Vagina (tissue), 2 donors: ENCODE data around the gene PHLPP1. TPM values are rescaled to one million over a fixed set of nuclear protein-coding genes. Genes with fewer than 3 reads are reported as not detected.

Experiments
- DNase-seq, 2 donors: peaks; one replicate each; pipeline ENCODE4 v3.0.0-alpha.2; 2017; ENCODE audit errors: extremely low spot score in 2 of 2
- H3K27ac ChIP-seq: fragments of 200-600 bp; sonication (generic); one replicate; pipeline ENCODE4 v1.5.1; 2019
- H3K27me3 ChIP-seq: fragments of 200-600 bp; sonication (generic); one replicate; pipeline ENCODE4 v1.5.1; 2019
- H3K36me3 ChIP-seq, 2 donors: fragments of 200-600 bp; sonication (generic); one replicate each; pipeline ENCODE4 v1.5.1; 2017 to 2019
- H3K4me1 ChIP-seq: fragments of 200-600 bp; sonication (generic); one replicate; pipeline ENCODE4 v1.5.1; 2019
- H3K4me3 ChIP-seq, 2 donors: fragments of 200-600 bp; sonication (generic); 1 replicate in 1 of 2; 2 replicates in 1 of 2; pipeline ENCODE4 v1.5.1; 2016 to 2019
- H3K9me3 ChIP-seq: fragments of 200-600 bp; sonication (generic); one replicate; pipeline ENCODE4 v1.5.1; 2019
- POLR2A ChIP-seq, 2 donors: fragments of 450-650 bp; IDR thresholded peaks; one replicate each; pipeline ENCODE4 v1.6.1; 2017; ENCODE audit warnings: antibody characterized with exemption in 2 of 2, mild to moderate bottlenecking in 2 of 2, moderate library complexity in 2 of 2
- POLR2AphosphoS5 ChIP-seq, 2 donors: sonication (generic); formaldehyde crosslinking; IDR thresholded peaks; one replicate each; pipeline ENCODE4 v1.9.0; 2017; ENCODE audit warnings: antibody characterized with exemption in 2 of 2, mild to moderate bottlenecking in 2 of 2, low read depth in 1 of 2; ENCODE audit not compliant: insufficient read depth in 1 of 2
- intact Hi-C: fragments of 100-400 bp; cut with DNase I; formaldehyde crosslinking; loops from one replicate; pipeline ENCODE4 v1.15.1; 2023
- total RNA-seq: library from RNA; depleted of rRNA; stranded (reverse); fragments of >200 nt; gene quantifications from one replicate; pipeline ENCODE4 v1.2.3, GENCODE V29; 2016
- TF ChIP-seq, protein P1 (sequence below), 3 experiments: fragments of 450-650 bp in 2 of 3; fragments of 200-600 bp in 1 of 3; sonication (generic) in 1 of 3; IDR thresholded peaks; one replicate each; pipeline ENCODE4 v1.5.1; 2017 to 2019; ENCODE audit warnings: antibody characterized with exemption in 3 of 3, mild to moderate bottlenecking in 2 of 3, moderate library complexity in 2 of 3

Gene PHLPP1
- total RNA-seq, 1 donor from 2014 or later, result 20.6 TPM

- intact Hi-C loops, result no loop called here
- H3K4me1 ChIP-seq, result peaks cover 8% of the 10 kb centered on the region
- TF ChIP-seq POLR2A (IDR thresholded peaks at IDR 0.05), result no peak
- TF ChIP-seq, protein P1, sequence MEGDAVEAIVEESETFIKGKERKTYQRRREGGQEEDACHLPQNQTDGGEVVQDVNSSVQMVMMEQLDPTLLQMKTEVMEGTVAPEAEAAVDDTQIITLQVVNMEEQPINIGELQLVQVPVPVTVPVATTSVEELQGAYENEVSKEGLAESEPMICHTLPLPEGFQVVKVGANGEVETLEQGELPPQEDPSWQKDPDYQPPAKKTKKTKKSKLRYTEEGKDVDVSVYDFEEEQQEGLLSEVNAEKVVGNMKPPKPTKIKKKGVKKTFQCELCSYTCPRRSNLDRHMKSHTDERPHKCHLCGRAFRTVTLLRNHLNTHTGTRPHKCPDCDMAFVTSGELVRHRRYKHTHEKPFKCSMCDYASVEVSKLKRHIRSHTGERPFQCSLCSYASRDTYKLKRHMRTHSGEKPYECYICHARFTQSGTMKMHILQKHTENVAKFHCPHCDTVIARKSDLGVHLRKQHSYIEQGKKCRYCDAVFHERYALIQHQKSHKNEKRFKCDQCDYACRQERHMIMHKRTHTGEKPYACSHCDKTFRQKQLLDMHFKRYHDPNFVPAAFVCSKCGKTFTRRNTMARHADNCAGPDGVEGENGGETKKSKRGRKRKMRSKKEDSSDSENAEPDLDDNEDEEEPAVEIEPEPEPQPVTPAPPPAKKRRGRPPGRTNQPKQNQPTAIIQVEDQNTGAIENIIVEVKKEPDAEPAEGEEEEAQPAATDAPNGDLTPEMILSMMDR (IDR thresholded peaks at IDR 0.05), result no peak
- TF ChIP-seq POLR2AphosphoS5 (IDR thresholded peaks at IDR 0.05; ENCODE audit: insufficient read depth in 1 of 2, low read depth in 1 of 2), result no peak
- H3K36me3 ChIP-seq, result no peaks in the 10 kb centered on the region
- H3K9me3 ChIP-seq, result no peaks in the 10 kb centered on the region
- H3K4me3 ChIP-seq, result peak overlapping the region in 1 of 2 donors; percentile 12
- no peaks in the 10 kb centered on the region for H3K27me3 ChIP-seq
- no peak for DNase-seq
- no peak overlapping the region for H3K27ac ChIP-seq
Measured at GRCh38 chr18:62987859-62988258, 272.5 kb downstream of the PHLPP1 start.

DNA sequence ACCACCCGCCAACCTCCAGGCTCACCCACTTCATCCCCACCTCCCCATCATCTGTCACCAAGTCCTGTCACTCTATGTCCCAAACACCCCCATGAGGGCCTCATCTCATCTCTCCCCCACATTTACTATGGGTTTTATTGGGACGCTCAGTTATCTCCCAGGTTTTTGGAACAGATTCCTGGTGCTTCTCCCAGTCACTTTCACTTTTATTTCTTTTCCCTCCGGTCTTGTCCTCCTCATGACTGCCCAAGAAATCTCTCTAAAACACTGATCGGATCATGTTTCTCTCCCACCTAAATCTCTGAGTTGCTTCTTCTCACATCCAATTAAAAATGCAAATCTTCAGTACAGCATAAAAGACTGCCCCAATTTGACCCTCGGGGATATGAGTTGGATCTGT lies 273.1 kb downstream of the PHLPP1 start:
- Histone ChIP-seq H3K4me1 (peaks cover 8% of the 10 kb centered on the region), H3K9me3 (no peaks in the 10 kb centered on the region), H3K36me3 (no peaks in the 10 kb centered on the region), H3K4me3 (peak overlapping the region in 1 of 2 donors; percentile 12), H3K27ac (no peak overlapping the region), H3K27me3 (no peaks in the 10 kb centered on the region)
- intact Hi-C loops, result no loop called here
- no peak for DNase-seq
- TF ChIP-seq POLR2A (IDR thresholded peaks at IDR 0.05) (no peak), POLR2AphosphoS5 (IDR thresholded peaks at IDR 0.05; ENCODE audit: insufficient read depth in 1 of 2, low read depth in 1 of 2) (no peak)
- TF ChIP-seq, protein P1 (IDR thresholded peaks at IDR 0.05), result no peak

- intact Hi-C loops, result no loop called here
- no peak for DNase-seq
- Histone ChIP-seq H3K4me1 (peaks cover 8% of the 10 kb centered on the region), H3K9me3 (no peaks in the 10 kb centered on the region), H3K27ac (no peak overlapping the region), H3K4me3 (no peak overlapping the region), H3K36me3 (no peaks in the 10 kb centered on the region), H3K27me3 (no peaks in the 10 kb centered on the region)
- TF ChIP-seq POLR2A (IDR thresholded peaks at IDR 0.05), result no peak
- TF ChIP-seq, protein P1 (IDR thresholded peaks at IDR 0.05), result no peak
- no peak for TF ChIP-seq POLR2AphosphoS5 (IDR thresholded peaks at IDR 0.05; ENCODE audit: insufficient read depth in 1 of 2, low read depth in 1 of 2)
Measured at GRCh38 chr18:62989195-62989594, 273.9 kb downstream of the PHLPP1 start.

GRCh38 chr18:62990653-62991052 lies 275.3 kb downstream of the PHLPP1 start:
- TF ChIP-seq POLR2A (IDR thresholded peaks at IDR 0.05) (no peak), POLR2AphosphoS5 (IDR thresholded peaks at IDR 0.05; ENCODE audit: insufficient read depth in 1 of 2, low read depth in 1 of 2) (no peak)
- TF ChIP-seq, protein P1 (IDR thresholded peaks at IDR 0.05), result no peak
- Histone ChIP-seq H3K27ac (no peak overlapping the region), H3K27me3 (no peaks in the 10 kb centered on the region), H3K9me3 (no peaks in the 10 kb centered on the region), H3K4me3 (no peak overlapping the region), H3K36me3 (no peaks in the 10 kb centered on the region), H3K4me1 (peaks cover 8% of the 10 kb centered on the region)
- intact Hi-C loops, result no loop called here
- no peak for DNase-seq

- Histone ChIP-seq H3K4me3 (no peak overlapping the region), H3K36me3 (no peaks in the 10 kb centered on the region), H3K27me3 (no peaks in the 10 kb centered on the region), H3K9me3 (no peaks in the 10 kb centered on the region), H3K4me1 (peaks cover 8% of the 10 kb centered on the region), H3K27ac (no peak overlapping the region)
- intact Hi-C loops, result no loop called here
- TF ChIP-seq POLR2AphosphoS5 (IDR thresholded peaks at IDR 0.05; ENCODE audit: insufficient read depth in 1 of 2, low read depth in 1 of 2), result no peak
- no peak for TF ChIP-seq POLR2A (IDR thresholded peaks at IDR 0.05)
- TF ChIP-seq, protein P1 (IDR thresholded peaks at IDR 0.05), result no peak
- DNase-seq, result no peak
Measured at GRCh38 chr18:62991389-62991788, 276.0 kb downstream of the PHLPP1 start.
